ENCODE results near the gene SEC14L3.

SEC14L3 gene

DNA sequence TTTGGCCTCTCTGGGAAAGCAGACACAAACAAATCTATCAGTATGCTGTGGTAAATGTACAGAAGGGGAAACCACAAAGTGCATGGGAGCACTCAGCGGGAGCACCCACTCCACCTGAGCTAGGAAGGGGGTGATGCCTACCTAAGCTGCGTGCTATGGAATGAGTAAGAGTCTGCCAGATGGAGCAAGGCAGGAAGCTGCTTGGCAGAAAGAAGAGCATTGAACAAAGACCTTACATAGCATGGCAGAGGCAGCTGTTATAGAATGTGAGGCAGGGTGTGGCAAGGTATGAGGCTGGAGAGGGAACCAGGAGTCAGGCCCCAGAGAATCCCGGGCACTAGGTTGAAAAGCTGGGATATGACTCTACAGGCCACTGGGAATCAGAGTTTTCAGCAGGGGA lies 60.0 kb downstream of the SEC14L3 start:
- DNase-seq (ENCODE audit: low read depth), result no peak
- TF ChIP-seq, protein P1, sequence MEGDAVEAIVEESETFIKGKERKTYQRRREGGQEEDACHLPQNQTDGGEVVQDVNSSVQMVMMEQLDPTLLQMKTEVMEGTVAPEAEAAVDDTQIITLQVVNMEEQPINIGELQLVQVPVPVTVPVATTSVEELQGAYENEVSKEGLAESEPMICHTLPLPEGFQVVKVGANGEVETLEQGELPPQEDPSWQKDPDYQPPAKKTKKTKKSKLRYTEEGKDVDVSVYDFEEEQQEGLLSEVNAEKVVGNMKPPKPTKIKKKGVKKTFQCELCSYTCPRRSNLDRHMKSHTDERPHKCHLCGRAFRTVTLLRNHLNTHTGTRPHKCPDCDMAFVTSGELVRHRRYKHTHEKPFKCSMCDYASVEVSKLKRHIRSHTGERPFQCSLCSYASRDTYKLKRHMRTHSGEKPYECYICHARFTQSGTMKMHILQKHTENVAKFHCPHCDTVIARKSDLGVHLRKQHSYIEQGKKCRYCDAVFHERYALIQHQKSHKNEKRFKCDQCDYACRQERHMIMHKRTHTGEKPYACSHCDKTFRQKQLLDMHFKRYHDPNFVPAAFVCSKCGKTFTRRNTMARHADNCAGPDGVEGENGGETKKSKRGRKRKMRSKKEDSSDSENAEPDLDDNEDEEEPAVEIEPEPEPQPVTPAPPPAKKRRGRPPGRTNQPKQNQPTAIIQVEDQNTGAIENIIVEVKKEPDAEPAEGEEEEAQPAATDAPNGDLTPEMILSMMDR (IDR thresholded peaks at IDR 0.05; ENCODE audit: insufficient read depth, low read depth, low read length, missing control alignments), result no peak
- H3K4me3 ChIP-seq (ENCODE audit: low read depth, low read length), result no peak overlapping the region

Data from GM12865 (cell line).